Vagina (tissue), 2 donors: ENCODE data around the gene PANK1.

ENCODE experiments used
- CTCF ChIP-seq, 3 experiments: fragments of 450-650 bp in 2 of 3; fragments of 200-600 bp in 1 of 3; sonication (generic) in 1 of 3; IDR thresholded peaks; one replicate each; pipeline ENCODE4 v1.5.1; 2017 to 2019; ENCODE audit warnings: antibody characterized with exemption in 3 of 3, mild to moderate bottlenecking in 2 of 3, moderate library complexity in 2 of 3
- POLR2A ChIP-seq, 2 donors: fragments of 450-650 bp; IDR thresholded peaks; one replicate each; pipeline ENCODE4 v1.6.1; 2017; ENCODE audit warnings: antibody characterized with exemption in 2 of 2, mild to moderate bottlenecking in 2 of 2, moderate library complexity in 2 of 2

- TF ChIP-seq CTCF (IDR thresholded peaks at IDR 0.05) (no peak), POLR2A (IDR thresholded peaks at IDR 0.05) (no peak)
Measured at GRCh38 chr10:89668386-89669071, 23.5 kb upstream of the PANK1 start.
